Ovary (tissue), 3 donors: Measurements from ENCODE around the gene MAGEA3.
"Not testable (repeated sequence)": the region's sequence is repeated elsewhere in the genome, so short reads cannot be mapped to it uniquely, and the experiment has no call there.

Experiments
- POLR2A ChIP-seq: fragments of 450-650 bp; IDR thresholded peaks from one replicate; pipeline ENCODE4 v1.6.1; 2017; ENCODE audit warnings: antibody characterized with exemption, mild to moderate bottlenecking, moderate library complexity
- TF ChIP-seq, protein P1 (sequence below), 3 donors: fragments of 450-650 bp in 2 of 3; fragments of 200-600 bp in 1 of 3; IDR thresholded peaks; one replicate each; pipeline versions ENCODE4 v1.5.1 to v1.8.0; 2016 to 2022; ENCODE audit warnings: antibody characterized with exemption in 3 of 3, mild to moderate bottlenecking in 1 of 3
- donor health status: DM: no; HTN: no; CAD: no.

DNA sequence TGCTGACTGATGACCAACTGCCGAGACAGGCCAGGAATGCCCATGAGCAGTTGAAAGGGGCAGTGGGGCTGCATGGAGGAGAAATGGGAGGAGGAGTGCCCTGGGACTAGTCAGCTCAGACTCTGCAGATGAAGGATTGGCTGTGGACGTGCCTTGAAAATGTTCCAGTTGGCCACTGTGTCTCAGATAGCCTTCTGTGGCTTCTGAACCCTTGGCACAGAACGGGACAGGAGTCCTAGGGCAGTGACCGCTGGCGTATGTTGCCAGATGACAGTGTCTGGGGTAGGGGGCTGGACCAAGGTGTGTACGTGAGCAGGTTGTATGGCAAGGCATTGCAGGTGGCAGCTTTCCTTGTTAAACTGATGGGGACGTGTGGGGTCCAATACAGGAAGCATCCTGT, 7.9 kb downstream of the MAGEA3 start:
- TF ChIP-seq, protein P1, sequence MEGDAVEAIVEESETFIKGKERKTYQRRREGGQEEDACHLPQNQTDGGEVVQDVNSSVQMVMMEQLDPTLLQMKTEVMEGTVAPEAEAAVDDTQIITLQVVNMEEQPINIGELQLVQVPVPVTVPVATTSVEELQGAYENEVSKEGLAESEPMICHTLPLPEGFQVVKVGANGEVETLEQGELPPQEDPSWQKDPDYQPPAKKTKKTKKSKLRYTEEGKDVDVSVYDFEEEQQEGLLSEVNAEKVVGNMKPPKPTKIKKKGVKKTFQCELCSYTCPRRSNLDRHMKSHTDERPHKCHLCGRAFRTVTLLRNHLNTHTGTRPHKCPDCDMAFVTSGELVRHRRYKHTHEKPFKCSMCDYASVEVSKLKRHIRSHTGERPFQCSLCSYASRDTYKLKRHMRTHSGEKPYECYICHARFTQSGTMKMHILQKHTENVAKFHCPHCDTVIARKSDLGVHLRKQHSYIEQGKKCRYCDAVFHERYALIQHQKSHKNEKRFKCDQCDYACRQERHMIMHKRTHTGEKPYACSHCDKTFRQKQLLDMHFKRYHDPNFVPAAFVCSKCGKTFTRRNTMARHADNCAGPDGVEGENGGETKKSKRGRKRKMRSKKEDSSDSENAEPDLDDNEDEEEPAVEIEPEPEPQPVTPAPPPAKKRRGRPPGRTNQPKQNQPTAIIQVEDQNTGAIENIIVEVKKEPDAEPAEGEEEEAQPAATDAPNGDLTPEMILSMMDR (IDR thresholded peaks at IDR 0.05) = not testable (repeated sequence)
- not testable (repeated sequence) for TF ChIP-seq POLR2A
